Fibroblast of skin of abdomen (primary cell): ENCODE data around the gene ANKLE2.
"Not testable (repeated sequence)": the region's sequence is repeated elsewhere in the genome, so short reads cannot be mapped to it uniquely, and the experiment has no call there.

Source experiments
- DNase-seq: peaks from one replicate; pipeline ENCODE4 v3.0.0-alpha.2; 2013

The ANKLE2 gene

DNA sequence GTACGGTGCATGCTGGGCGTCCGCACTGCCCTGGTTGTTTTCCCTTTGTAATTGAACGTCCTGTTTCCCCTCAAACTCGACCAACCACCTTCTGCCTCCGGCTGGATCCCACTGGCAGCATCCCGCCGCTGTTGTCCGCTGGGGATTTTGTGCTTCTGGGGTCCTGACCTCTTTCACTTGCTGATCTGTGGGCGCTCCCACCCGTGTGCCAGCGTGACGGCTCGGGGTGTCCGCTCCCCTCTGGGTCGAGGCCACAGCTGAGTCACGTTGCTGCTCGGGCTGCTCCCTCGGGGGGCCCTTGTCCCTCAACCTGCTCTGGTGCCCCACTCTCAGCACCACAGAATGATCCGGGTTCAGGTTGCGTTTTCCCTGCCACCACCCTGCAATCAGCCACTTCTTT is 43.0 kb downstream of the ANKLE2 start:
- DNase-seq = no peak

DNA sequence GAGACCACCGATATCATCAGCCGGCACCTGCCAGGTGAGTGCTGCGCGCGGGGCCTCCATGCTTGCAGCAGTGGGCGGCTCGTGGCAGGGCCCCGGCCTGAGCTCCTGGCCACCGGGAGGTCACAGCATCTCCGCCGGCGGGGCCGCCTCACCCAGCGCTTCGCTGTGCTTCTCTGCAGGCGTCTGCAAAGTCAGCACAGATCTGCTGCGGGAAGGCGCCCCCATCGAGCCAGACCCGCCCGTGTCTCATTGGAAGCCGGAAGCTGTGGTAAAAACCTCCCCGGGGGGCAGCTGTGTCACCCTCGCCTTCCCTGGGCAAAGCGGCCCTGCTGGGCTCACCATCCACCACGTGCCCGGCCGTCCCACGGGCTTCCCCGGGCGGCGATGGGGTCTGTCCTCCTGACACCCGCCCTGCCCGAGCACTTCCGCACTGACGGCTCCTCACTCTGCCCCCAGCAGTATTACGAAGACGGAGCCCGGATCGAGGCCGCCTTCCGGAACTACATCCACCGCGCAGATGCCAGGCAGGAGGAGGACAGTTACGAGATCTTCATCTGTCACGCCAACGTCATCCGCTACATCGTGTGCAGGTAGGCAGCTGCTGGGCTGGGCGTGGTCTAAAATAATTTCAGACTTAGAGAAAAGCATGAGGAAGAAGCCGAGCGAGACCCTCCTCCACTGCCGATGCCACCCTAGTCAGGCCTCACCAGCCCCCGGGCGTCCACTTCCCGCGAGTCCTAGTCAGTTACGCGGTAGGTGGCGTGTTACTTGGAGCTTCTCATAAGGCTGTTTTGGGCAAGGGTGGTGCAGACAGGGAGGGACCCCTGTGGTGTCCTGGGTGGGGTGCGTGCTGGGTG is 43.9 kb downstream of the ANKLE2 start:
- DNase-seq = no peak

DNA sequence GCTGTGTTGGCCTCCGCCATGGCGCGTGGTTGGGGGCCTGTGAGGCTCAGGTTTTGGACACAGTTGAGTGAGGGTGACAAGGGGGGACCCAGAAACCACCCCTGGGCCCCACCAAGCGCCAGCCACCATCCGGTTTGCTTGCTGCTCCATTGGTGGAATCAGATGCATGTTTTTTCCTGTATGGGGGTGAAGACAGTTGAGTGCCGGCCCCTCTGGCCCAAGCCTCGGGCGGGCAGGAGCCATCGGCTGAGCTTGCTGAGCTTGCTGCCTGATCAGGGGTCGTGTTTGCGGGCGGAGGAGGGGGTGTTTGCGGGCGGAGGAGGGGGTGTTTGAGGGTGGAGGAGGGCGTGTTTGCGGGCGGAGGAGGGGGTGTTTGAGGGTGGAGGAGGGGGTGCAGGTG is 44.6 kb downstream of the ANKLE2 start:
- DNase-seq = no peak

DNA sequence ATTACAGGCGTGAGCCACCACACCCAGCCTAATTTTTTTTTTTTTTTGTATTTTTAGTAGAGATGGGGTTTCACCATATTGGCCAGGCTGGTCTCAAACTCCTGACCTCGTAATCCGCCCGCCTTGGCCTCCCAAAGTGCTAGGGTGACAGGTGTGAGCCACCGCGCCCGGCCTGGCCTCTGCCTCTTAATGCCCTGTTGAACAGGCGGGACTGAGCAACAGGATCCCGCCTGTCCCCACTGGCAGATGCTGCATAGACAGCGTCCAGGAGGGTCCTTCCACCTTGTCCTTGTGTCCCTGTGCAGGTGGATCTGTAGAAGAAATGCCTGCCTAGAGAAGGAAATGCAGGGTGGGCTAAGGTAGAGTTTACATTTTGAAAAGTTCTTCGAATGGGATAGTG is 45.3 kb downstream of the ANKLE2 start:
- DNase-seq = no peak

DNA sequence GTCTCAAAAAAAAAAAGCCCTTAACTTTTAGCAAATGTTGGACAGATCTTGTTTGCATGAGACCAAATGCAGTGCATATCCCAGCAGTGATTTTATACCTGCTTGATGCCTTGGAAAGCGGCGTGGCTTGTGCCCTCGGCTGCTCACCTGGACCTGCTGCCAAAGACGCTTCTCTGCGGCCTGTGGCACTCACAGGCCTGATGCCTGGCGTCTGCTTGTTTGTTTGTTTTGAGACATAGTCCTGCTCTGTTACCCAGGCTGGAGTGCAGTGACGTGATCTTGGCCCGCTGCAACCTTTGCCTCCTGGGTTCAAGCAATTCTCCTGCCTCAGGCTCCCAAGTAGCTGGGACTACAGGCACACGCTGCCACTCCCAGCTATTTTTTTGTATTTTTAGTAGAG is 45.8 kb downstream of the ANKLE2 start:
- DNase-seq = no peak

DNA sequence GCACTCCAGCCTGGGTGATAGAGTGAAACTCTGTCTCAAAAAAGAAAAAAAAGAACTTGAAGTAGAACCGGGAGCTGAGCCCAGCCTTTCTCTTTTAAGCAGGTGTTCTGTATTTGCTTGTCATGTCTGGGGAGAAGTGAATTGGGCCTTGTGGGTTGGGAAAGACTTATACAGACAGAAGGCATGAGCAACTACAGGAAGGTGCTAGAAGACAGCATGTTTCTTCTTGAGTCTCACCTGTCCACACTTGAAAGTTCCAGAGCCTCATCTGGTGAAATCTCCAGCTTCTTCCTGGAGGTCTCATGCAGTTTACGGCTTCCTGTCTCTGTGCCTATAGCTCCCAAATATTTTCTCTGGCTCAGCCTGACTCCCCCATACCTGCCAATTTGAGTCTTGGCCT is 48.5 kb downstream of the ANKLE2 start:
- no peak for DNase-seq

DNA sequence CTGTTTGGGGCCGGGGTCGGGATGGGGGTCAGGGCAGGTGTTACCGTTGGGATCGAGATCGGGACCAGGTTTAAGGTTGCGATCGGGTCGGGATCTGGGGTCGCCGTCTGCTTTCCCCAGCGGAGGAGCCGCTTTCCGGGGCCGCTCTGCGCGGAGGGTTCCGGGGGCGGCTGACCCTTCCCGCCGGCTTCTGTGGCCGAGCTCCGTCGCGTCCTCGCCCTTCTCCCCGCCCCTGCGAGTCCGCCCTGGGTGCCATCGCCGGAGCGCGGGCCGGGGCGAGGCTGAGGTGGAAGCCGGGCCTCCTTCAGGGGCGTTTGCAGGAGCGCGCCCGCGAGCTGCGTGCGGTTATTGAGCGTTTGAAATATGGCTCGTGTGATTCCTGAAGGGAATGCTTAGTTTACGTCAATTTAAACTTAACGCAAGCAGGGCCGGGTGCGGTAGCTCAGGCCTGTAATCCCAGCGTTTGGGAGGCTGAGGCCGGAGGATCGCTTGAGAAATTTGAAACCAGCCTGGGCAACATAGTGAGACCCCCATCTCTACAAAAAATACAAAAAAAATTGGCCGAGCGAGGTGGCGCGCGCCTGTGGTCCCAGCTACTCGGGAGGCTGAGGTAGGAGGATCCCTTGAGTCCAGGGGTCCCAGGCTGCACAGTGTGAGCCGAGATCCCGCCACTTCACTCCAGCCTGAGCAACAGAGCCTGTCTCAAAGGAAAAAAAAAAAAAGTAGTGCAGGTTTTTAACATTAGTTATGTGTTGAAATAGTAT is 50.4 kb downstream of the ANKLE2 start:
- no peak for DNase-seq

DNA sequence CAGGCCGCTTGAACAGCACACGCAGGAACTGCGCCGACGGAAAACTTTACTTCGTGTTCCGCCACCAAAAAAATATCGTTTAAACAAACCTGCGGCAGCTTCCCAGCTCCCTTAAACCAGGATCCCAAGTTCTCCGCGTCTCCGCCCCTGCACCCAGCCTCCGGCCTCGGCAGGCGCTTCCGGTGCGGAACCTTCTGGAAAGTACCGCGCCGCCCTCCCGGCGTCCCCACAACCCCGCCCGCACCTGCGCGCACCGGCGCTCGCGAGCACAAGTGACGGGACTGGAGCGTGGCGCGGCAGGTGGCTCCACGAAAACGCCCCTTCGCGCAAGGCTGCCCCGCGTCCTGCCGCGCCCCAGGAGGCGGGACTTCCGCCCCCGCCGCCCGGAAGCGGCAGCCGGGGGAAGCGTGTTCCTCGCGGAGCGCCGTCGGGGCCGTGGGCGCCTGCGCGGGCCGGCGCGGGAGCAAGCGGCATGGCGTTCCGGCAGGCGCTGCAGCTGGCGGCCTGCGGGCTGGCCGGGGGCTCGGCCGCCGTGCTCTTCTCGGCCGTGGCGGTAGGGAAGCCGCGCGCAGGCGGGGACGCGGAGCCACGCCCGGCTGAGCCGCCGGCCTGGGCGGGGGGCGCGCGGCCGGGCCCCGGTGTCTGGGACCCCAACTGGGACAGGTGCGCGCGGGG is 51.1 kb downstream of the ANKLE2 start, which contains the start of gene PGAM5:
Gene PGAM5 (plus strand): TSS at position 438 of the 675 bp plus-strand sequence. CDS start 35 bp downstream, at position 473.
- peak; percentile 79 for DNase-seq

DNA sequence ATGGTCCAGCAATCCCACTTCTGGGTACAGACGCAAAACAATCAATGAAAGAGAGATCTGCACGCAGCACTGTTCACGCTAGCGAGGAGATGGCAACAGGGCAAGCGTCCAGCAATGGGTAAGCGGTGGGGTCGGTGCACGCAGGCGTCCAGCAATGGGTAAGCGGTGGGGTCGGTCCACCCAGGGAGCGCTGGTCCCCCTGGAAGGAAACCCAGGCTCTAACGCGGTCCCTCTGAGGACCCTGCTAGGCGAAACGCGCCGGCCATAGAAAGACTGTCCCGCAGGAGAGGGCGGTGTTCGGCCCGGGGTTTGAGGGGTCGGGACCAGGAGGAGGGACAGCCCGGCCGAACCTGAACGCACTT is 51.6 kb downstream of the ANKLE2 start:
- no peak for DNase-seq

DNA sequence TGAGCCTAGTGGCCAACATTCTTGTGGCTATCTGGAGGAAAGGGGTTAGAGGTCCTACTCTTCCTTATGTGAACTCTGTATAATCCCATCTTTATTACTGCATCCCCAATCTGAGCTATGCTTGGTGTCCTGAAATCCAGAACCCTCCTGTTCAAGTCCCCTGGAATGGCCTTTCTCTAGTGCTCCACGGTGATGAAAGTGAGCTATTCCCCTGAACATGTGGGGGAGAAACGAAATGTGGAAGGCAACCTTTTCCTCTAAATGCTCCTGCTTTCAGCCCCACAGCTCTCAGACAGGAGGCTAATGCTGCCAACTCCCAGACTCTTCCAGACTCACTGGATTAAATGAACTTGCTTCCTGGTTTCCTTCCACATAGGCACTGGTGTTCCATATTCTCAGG is 53.5 kb downstream of the ANKLE2 start:
- no peak for DNase-seq

DNA sequence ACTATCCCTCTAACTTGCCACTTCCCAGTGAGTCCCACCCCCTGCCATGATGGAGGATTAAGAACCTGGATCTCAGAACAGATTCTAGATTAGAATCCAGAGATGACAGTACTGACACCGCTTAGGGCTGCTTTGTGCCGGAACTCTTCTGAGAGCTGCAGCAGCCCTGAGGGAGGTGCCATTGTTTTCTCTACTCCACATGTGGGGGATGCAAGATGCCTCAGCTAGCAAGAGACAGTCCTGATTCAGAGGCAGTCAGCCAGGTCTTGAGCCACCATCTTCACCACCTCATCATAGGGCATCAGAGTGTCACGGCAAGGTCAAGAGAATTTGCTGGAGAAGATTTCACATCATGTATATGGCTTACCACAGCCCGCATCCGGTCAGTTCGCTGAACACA is 54.4 kb downstream of the ANKLE2 start:
- no peak for DNase-seq

DNA sequence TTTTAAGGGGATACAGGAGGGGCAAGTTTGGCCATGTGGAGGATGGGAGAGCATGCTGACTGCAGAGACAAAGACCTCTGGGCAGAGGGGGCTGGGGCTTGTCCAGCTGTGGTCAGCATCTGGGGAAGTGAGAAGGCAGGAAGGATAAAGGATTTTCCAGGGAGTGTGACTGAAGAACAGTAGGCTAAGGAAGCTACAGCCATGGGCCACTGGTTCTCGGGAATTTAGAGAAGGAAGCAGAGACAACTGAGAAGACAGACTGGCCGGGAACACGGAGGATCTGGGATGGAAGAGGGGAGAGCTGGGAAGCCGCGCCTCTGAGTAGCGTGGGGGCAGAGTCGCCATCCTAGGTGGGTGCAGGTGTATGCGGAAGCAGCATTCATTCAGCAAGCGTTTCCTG is 58.0 kb downstream of the ANKLE2 start:
- DNase-seq = no peak

DNA sequence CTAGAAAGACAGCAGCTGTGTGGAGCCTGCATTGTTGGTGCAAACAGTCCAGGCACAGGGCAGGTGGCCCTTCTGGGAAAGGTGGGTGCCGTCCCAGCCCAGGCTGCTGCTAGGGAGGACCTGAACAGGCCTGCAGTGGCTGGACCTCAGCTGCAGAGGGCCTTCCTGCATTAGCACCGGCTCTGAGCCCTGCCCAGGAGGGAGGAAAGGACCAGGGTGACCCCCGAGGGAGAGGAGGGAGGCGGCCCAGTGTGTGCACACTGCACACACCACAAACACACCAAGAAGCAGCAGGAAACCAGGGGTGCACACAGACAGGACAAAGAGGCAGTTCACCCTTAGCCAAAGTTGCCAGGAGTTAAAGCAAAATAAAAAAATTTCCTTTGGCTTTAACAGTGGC is 59.0 kb downstream of the ANKLE2 start:
- DNase-seq = no peak

DNA sequence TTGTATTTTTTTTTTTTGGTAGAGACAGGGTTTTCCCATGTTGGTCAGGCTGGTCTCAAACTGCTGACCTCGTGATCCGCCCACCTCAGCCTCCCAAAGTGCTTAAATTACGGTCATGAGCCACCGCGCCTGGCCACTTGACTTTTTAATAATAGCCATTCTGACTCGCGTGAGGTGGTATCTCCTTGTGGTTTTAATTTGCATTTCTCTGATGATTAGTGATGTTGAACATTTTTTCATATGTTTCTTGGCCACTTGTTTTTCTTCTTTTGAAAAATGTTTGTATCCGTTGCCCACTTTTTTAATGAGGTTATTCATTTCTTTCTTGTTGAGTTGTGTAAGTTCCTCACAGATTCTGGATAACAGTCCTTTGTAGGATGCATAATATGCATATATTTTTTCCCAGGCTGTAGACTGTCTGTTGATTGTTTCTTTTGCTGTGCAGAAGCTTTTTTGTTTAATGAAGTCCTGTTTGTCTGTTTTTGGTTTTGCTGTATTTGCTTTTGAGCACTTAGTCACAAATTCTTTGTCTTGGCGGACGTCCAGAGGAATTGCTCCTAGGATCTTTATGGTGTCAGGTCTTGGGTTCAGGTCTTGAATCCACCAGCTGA is 61.3 kb downstream of the ANKLE2 start:
- DNase-seq = peak; percentile 24

DNA sequence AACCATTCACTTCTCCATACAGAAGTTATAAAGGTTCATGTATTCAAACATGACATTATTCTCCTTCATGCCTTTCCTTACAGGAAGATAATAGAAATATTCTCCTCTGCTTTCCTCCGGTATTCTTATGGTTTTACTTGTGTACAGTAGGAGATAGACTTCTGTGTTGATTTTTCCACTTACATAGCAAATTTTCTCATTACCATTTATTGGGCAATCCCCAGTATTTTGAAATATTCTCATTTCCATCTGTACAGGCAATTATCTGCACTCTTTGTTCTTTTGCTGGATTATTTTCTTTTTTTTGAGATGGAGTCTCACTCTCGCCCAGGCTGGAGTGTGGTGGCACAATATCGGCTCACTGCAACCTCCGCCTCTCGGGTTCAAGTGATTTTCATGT is 63.3 kb downstream of the ANKLE2 start:
- no peak for DNase-seq

DNA sequence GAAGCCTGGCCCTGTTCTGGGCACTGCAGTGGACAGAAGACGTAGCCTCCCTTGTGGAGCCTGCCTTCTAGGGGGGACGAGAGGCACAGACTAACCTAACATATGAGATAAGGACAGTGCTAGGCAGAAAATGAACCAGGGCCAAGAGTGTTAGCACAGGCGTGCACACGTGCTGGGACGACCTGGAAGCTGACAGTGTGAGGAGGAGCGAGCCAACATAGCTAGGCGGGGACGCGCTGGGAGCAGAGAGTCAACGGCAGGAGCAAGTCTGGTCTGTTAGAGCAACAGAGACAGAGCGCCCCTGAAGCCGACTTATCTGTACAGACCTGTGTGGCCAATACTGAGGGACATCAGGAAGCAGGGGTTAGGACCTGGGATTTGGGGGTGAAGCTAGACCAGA is 66.2 kb downstream of the ANKLE2 start:
- no peak for DNase-seq

DNA sequence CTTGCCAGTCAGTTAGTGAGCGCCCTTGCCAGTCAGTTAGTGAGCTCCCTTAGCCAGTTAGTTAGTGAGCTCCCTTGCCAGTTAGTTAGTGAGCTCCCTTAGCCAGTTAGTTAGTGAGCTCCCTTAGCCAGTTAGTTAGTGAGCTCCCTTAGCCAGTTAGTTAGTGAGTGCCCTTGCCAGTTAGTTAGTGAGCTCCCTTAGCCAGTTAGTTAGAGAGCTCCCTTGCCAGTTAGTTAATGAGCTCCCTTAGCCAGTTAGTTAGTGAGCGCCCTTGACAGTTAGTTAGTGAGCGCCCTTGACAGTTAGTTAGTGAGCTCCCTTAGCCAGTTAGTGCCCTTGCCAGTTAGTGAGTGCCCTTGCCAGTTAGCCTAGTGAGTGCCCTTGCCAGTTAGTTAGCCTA is 66.7 kb downstream of the ANKLE2 start:
- not testable (repeated sequence) for DNase-seq

DNA sequence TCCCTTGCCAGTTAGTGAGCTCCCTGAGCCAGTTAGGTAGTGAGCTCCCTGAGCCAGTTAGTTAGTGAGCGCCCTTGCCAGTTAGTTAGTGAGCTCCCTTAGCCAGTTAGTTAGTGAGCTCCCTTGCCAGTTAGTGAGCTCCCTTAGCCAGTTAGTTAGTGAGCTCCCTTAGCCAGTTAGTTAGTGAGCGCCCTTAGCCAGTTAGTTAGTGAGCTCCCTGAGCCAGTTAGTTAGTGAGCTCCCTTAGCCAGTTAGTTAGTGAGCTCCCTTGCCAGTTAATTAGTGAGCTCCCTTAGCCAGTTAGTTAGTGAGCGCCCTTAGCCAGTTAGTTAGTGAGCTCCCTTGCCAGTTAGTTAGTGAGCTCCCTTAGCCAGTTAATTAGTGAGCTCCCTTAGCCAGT is 69.6 kb downstream of the ANKLE2 start:
- not testable (repeated sequence) for DNase-seq

DNA sequence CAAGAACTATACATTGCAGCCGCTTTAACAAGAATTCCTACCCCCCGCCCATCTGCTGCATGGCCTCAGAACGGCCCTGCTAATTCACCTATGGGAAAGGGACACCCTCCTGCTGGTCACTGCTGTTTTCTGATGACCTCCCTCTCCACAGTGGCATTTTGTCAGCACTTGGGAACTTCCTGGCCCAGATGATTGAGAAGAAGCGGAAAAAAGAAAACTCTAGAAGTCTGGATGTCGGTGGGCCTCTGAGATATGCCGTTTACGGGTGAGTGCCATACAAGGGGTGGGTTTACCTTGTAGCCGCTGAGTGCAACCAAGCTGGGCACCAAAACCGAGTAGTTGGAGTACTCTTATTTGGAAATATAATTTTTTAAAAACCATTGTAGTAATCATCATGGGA is 71.5 kb downstream of the ANKLE2 start:
- DNase-seq = no peak

DNA sequence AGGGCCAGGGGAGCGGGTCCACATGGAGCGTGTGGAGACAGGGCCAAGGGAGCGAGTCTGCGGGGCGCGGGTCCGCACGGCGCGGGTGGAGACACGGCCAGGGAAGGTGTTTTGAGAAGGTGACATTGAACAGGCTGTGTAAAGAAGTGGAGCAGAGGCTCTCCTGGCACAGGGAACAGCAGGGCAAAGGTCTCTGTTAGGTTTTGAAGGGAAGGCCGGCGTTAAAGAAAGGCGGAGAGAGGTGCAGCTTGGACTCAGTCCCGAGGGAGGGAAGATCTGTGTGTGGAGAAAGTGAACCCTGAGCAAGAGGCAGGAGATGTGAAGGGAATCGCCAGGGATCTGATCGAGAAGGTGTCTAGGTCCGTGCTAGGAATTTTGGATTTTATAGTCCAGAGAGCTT is 72.4 kb downstream of the ANKLE2 start:
- no peak for DNase-seq

DNA sequence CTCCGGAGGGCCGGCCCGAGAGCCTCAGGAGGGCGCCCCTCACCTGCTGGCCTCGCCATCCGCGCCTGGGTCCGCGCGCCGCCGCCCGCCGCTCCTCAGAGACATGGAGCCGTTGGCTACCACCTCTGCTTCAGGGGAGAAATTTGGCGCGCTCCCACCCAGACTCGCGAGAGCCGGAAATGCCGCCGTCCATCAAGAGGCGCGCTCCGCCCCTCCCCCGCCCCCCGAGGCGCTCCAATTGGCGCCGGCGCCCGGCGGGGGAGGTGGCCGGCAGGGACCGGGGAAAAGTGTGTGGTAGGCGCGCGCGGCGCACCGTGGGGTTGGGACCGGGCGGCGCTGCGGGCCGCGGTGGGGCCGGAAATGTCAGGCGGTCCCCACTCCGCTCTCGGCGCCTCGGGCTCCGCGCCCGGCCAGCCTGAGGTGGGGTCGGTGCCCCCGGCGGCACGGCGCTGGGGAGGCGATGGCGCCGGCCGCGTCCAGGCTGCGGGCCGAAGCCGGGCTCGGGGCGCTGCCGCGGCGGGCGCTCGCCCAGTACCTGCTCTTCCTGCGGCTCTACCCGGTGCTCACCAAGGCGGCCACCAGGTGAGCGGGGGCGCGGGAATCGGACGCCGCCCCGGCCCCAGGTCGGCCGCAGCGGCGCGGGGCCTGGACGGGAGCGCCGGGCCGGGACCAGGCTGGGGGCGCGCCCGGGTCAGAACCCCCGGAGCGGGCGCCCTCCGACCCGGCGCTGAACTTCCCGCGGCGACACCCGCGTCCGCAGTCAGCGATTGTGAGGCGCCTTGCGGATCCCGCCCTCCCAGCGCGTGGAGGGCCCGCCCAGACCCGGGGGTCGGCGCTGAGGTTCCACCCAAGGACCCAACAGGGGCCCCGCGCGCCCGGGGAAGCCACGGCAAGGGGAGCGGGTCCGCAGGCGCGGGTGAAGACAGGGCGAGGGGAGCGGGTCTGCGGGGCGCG is 74.1 kb downstream of the ANKLE2 start, which contains the start of the genes POLE and PXMP2:
Gene POLE (minus strand): TSS at position 132 of the 954 bp plus-strand sequence. CDS start 27 bp downstream, at position 105.
Gene PXMP2 (plus strand): TSS at position 377 of the 954 bp plus-strand sequence. CDS start 84 bp downstream, at position 461.
- peak; percentile 97 for DNase-seq

DNA sequence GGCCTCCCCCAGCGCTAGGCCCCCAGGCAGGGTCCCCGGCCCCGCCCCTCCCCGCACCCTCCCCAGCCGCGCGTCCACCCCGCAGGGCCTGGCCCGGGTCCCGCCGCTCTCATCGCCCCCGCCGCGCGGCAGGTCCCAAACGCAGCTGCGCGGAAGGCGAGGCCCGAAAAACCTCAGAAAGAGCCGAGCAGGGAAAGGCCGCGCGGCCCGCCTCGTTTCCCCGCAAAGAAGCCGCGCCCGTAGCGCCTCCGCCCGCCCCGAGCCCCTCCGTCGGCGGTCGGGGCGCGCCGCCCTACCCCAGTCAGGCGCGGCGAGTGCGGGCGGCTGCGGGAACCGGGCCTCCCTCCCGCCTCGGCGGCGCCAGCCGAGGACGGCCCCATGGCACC is 74.8 kb downstream of the ANKLE2 start:
- DNase-seq = no peak
